Heart right ventricle (tissue), 16 donors: ENCODE measurements around the gene FAM240A. TPM values are rescaled to one million over a fixed set of nuclear protein-coding genes. Genes with fewer than 3 reads are reported as not detected.
A peak's percentile ranks its signal among the peaks of the same experiment; 100 is the strongest.

Experiments
- ATAC-seq, 8 donors: fragments of 200-7000 bp; cut with Tn5 transposase; one replicate each; pipeline ENCODE4 v1.9.1; 2020; ENCODE audit warnings: mild to moderate bottlenecking in 8 of 8, moderate library complexity in 8 of 8, moderate number of reproducible peaks in 1 of 8
- DNase-seq, 2 donors: peaks; one replicate each; pipeline ENCODE4 v3.0.0-alpha.2; 2020
- H3K27ac ChIP-seq, 10 donors: fragments of 200-600 bp; sonication (generic) in 2 of 10; one replicate each; pipeline versions ENCODE4 v1.5.0 to v1.8.0; 2020 to 2022; ENCODE audit warnings: mild to moderate bottlenecking in 3 of 10
- H3K27me3 ChIP-seq, 7 donors: fragments of 200-600 bp; one replicate each; pipeline ENCODE4 v1.8.0; 2021 to 2022; ENCODE audit warnings: mild to moderate bottlenecking in 2 of 7
- H3K36me3 ChIP-seq, 9 donors: fragments of 200-600 bp; sonication (generic) in 1 of 9; one replicate each; pipeline versions ENCODE4 v1.5.0 to v1.8.0; 2020 to 2022; ENCODE audit warnings: mild to moderate bottlenecking in 2 of 9
- H3K4me1 ChIP-seq, 9 donors: fragments of 200-600 bp; sonication (generic) in 1 of 9; one replicate each; pipeline versions ENCODE4 v1.5.0 to v1.8.0; 2020 to 2022; ENCODE audit warnings: mild to moderate bottlenecking in 4 of 9
- H3K4me3 ChIP-seq, 10 donors: fragments of 200-600 bp; sonication (generic) in 2 of 10; one replicate each; pipeline versions ENCODE4 v1.5.0 to v1.8.0; 2020 to 2022; ENCODE audit warnings: mild to moderate bottlenecking in 7 of 10, moderate library complexity in 2 of 10
- H3K9me3 ChIP-seq, 11 donors: fragments of 200-600 bp in 10 of 11; sonication (generic) in 2 of 11; one replicate each; pipeline versions ENCODE4 v1.5.0 to v1.8.0; 2013 to 2022; ENCODE audit warnings: mild to moderate bottlenecking in 2 of 11, control low read depth in 1 of 11, moderate library complexity in 1 of 11
- CTCF ChIP-seq, 9 donors: fragments of 200-600 bp; sonication (generic) in 2 of 9; IDR thresholded peaks; one replicate each; pipeline versions ENCODE4 v1.5.0 to v1.8.0; 2021 to 2022; ENCODE audit warnings: antibody characterized with exemption in 9 of 9, mild to moderate bottlenecking in 5 of 9, moderate library complexity in 1 of 9
- WGBS, 2 donors: extraction: QIAGEN DNeasy Blood & Tissue Kit; methylation state at CpG; one replicate each; pipeline ENCODE4 v1.1.7; 2013; ENCODE audit warnings: inconsistent platforms in 1 of 2; 5-methylcytosine and 5-hydroxymethylcytosine counted together
- intact Hi-C, 10 donors: fragments of 100-400 bp; cut with DNase I; formaldehyde crosslinking; loops; one replicate each; pipeline versions ENCODE4 v1.11.1 to v1.14.2; 2022
- polyA plus RNA-seq, 2 donors: library from polyadenylated mRNA; stranded (reverse); fragments of 200-250 nt; gene quantifications; one replicate each; pipeline ENCODE4 v1.2.3, GENCODE V29; 2013
- total RNA-seq, 10 donors: library from RNA; stranded (reverse); fragmentation: NEBNext Ultra II Directional in 3 of 10; extraction: Animal tissue kit (Norgen Biotek cat#: 25700) in 3 of 10; gene quantifications; one replicate each; pipeline versions ENCODE4 v1.2.1 to v1.2.4, GENCODE V29; 2021 to 2023
- donor health status: Arrhythmogenic right ventricular cardiomyopathy.
- donor health status: ischemic (EF 13 %, LVEDD 7.1; RV severe dilation, severe dysfunction).
- donor health status: healthy with polysubstance abuse.
- donor health status: DM: no; HTN: yes; CAD: no.
- donor health status: DM: no; HTN: no; CAD: no.
- donor health status: ischemic (EF 25% LVEDD 6.9; RV normal size, moderate dysfunction).
- donor health status: ischemic (EF 25% LVEDD 5.7; RV mildly dilated, moderate dysfunction).
- donor health status: healthy.
- donor health status: DM: yes; HTN: yes; CAD: no.
- donor health status: Ischemic cardiomyopathy.
- donor health status: ischemic (EF 35%, LVEDD 5.7; RV mildly dilated, moderate dysfunction).
- donor health status: nonischemic (EF 11% LVEDD 7.7; RV severe dilation, severe dysfunction).
- donor health status: DM: yes; HTN: yes; CAD: no.
- donor health status: PGD.
- donor health status: ischemic (EF 29% LVEDD 5.4; RV normal size, mild dysfunction).
- donor health status: nonischemic (EF 23%, LVEDD 6.1; RV moderate dilation, normal function).

Gene FAM240A
- total and polyA plus RNA-seq, 12 donors = 0.19 TPM; not detected in 11

- H3K27me3 ChIP-seq = no peaks in the 10 kb centered on the region
- WGBS, 2 donors = 83 to 90% methylated on average over 5 of the region's 5 CpGs
- H3K9me3 ChIP-seq = no peaks in the 10 kb centered on the region
- H3K36me3 ChIP-seq = no peaks in the 10 kb centered on the region
- intact Hi-C loops = no loop called here
- H3K4me1 ChIP-seq = peaks cover 0 to 10% (median 0%) of the 10 kb centered on the region in 9 donors
- H3K4me3 ChIP-seq = no peak overlapping the region
- H3K27ac ChIP-seq = no peak overlapping the region
- no peak for TF ChIP-seq CTCF (IDR thresholded peaks at IDR 0.05)
- no peak for ATAC-seq
- no peak for DNase-seq
Observed at GRCh38 chr3:46599590-46599989, 12.7 kb upstream of the FAM240A start.

GRCh38 chr3:46603446-46604046 is 8.8 kb upstream of the FAM240A start:
- intact Hi-C loops = no loop called here

GRCh38 chr3:46604127-46604526 is 8.2 kb upstream of the FAM240A start:
- H3K27ac ChIP-seq = no peak overlapping the region
- intact Hi-C loops = no loop called here
- H3K4me3 ChIP-seq = no peak overlapping the region
- no peak for TF ChIP-seq CTCF (IDR thresholded peaks at IDR 0.05)
- no peaks in the 10 kb centered on the region for H3K27me3 ChIP-seq
- no peaks in the 10 kb centered on the region for H3K36me3 ChIP-seq
- WGBS, 2 donors = 75 to 84% methylated on average over 2 of the region's 2 CpGs
- DNase-seq (no peak), ATAC-seq (no peak)
- no peaks in the 10 kb centered on the region for H3K9me3 ChIP-seq
- peaks cover 0 to 22% (median 0%) of the 10 kb centered on the region in 9 donors for H3K4me1 ChIP-seq

More at GRCh38 chr3:46603446-46604046, 8.8 kb upstream of the FAM240A start:
- no peak overlapping the region for H3K27ac ChIP-seq
- DNase-seq (no peak), ATAC-seq (no peak)
- H3K36me3 ChIP-seq = no peaks in the 10 kb centered on the region
- no peak overlapping the region for H3K4me3 ChIP-seq
- H3K9me3 ChIP-seq = no peaks in the 10 kb centered on the region
- no peaks in the 10 kb centered on the region for H3K27me3 ChIP-seq
- TF ChIP-seq CTCF (IDR thresholded peaks at IDR 0.05) = no peak
- peaks cover 0 to 17% (median 0%) of the 10 kb centered on the region in 9 donors for H3K4me1 ChIP-seq
- WGBS, 2 donors = 32 to 38% methylated on average over 1 of the region's 1 CpG

- Histone ChIP-seq H3K4me1 (peaks cover 0 to 34% (median 0%) of the 10 kb centered on the region in 9 donors), H3K36me3 (no peaks in the 10 kb centered on the region), H3K9me3 (no peaks in the 10 kb centered on the region), H3K4me3 (no peak overlapping the region), H3K27me3 (no peaks in the 10 kb centered on the region), H3K27ac (peak overlapping the region in 1 of 10 donors; percentile 28)
- DNase-seq (no peak), ATAC-seq (peak in 2 of 8 donors; percentile 16 to 42)
- WGBS, 2 donors = 65 to 70% methylated on average over 6 of the region's 6 CpGs
- intact Hi-C loops = no loop called here
- TF ChIP-seq CTCF (IDR thresholded peaks at IDR 0.05) = peak in 1 of 9 donors; percentile 9
Observed at GRCh38 chr3:46607603-46608028, 4.7 kb upstream of the FAM240A start.
